Measurements from ENCODE around the gene SLC41A3. TPM values are rescaled to one million over a fixed set of nuclear protein-coding genes. Genes with fewer than 3 reads are reported as not detected.

Gene SLC41A3
- total and polyA plus RNA-seq, 10 of the 15 experiments (the other 5 are each of a cell fraction or from before 2014, with no cell fraction given): 8.3 to 29.5 (median 16.7) TPM

GRCh38 chr3:126117786-126118185 is 33.9 kb upstream of the SLC41A3 start (continued):
- TF ChIP-seq, protein P1, sequence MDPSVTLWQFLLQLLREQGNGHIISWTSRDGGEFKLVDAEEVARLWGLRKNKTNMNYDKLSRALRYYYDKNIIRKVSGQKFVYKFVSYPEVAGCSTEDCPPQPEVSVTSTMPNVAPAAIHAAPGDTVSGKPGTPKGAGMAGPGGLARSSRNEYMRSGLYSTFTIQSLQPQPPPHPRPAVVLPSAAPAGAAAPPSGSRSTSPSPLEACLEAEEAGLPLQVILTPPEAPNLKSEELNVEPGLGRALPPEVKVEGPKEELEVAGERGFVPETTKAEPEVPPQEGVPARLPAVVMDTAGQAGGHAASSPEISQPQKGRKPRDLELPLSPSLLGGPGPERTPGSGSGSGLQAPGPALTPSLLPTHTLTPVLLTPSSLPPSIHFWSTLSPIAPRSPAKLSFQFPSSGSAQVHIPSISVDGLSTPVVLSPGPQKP (IDR thresholded peaks at IDR 0.05; ENCODE audit: low read depth, low read length): no peak
- TF ChIP-seq PAX5 (IDR thresholded peaks at IDR 0.05; ENCODE audit: borderline replicate concordance, low read depth, low read length) (no peak), REST (IDR thresholded peaks at IDR 0.05; ENCODE audit: low read depth, low read length) (no peak), CHD4 (IDR thresholded peaks at IDR 0.05) (no peak)
- TF ChIP-seq, protein P2, sequence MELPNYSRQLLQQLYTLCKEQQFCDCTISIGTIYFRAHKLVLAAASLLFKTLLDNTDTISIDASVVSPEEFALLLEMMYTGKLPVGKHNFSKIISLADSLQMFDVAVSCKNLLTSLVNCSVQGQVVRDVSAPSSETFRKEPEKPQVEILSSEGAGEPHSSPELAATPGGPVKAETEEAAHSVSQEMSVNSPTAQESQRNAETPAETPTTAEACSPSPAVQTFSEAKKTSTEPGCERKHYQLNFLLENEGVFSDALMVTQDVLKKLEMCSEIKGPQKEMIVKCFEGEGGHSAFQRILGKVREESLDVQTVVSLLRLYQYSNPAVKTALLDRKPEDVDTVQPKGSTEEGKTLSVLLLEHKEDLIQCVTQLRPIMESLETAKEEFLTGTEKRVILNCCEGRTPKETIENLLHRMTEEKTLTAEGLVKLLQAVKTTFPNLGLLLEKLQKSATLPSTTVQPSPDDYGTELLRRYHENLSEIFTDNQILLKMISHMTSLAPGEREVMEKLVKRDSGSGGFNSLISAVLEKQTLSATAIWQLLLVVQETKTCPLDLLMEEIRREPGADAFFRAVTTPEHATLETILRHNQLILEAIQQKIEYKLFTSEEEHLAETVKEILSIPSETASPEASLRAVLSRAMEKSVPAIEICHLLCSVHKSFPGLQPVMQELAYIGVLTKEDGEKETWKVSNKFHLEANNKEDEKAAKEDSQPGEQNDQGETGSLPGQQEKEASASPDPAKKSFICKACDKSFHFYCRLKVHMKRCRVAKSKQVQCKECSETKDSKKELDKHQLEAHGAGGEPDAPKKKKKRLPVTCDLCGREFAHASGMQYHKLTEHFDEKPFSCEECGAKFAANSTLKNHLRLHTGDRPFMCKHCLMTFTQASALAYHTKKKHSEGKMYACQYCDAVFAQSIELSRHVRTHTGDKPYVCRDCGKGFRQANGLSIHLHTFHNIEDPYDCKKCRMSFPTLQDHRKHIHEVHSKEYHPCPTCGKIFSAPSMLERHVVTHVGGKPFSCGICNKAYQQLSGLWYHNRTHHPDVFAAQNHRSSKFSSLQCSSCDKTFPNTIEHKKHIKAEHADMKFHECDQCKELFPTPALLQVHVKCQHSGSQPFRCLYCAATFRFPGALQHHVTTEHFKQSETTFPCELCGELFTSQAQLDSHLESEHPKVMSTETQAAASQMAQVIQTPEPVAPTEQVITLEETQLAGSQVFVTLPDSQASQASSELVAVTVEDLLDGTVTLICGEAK (IDR thresholded peaks at IDR 0.05; ENCODE audit: borderline replicate concordance): no peak
